AG04450 (cell line): ENCODE results near the gene GPR119. TPM values are rescaled to one million over a fixed set of nuclear protein-coding genes. Genes with fewer than 3 reads are reported as not detected.
"Not testable (repeated sequence)": the region's sequence is repeated elsewhere in the genome, so short reads cannot be mapped to it uniquely, and the experiment has no call there.

Experiments
- CTCF ChIA-PET: fragments of 300-600, 350-600 bp; formaldehyde crosslinking; extraction: SDS; loops from one replicate; lab custom pipeline; 2022; ENCODE audit warnings: antibody characterized with exemption, inconsistent platforms; lab: Charles Lee
- POLR2A ChIA-PET: fragments of 350-600 bp; formaldehyde crosslinking; extraction: SDS; loops from one replicate; lab custom pipeline; 2021; ENCODE audit warnings: antibody characterized with exemption, inconsistent platforms; lab: Yijun Ruan, JAX
- DNase-seq: peaks from one replicate; pipeline ENCODE4 v3.0.0-alpha.2; 2011; ENCODE audit warnings: low read depth, low spot score
- H3K27ac ChIP-seq: one replicate; pipeline ENCODE4 v1.5.1; 2012; ENCODE audit warnings: low read depth, low read length, control low read depth
- H3K27me3 ChIP-seq: one replicate; pipeline ENCODE4 v1.6.0; 2012; ENCODE audit warnings: low read length; ENCODE audit not compliant: control insufficient read depth, insufficient read depth
- H3K4me3 ChIP-seq: 2 replicates; pipeline ENCODE4 v1.5.1; 2011; ENCODE audit warnings: mild to moderate bottlenecking, low read depth, low read length, control low read depth
- H3K9me3 ChIP-seq: 2 replicates; pipeline ENCODE4 v1.5.1; 2012; ENCODE audit warnings: low read length; ENCODE audit not compliant: control insufficient read depth, insufficient read depth
- polyA plus RNA-seq: library from polyadenylated mRNA; depleted of rRNA; stranded (reverse); fragments of >200 nt; gene quantifications from 2 replicates; pipeline ENCODE4 v1.2.3, GENCODE V29; 2011
- TF ChIP-seq, protein P1 (sequence below): IDR thresholded peaks from 2 replicates; pipeline ENCODE4 v1.5.1; 2011; ENCODE audit warnings: low read depth, low read length, control low read depth, inconsistent platforms

Gene GPR119
- polyA plus RNA-seq, 1 experiment: not detected

- DNase-seq: no peak
- CTCF ChIA-PET: no interaction called here
- no peak overlapping the region for H3K4me3 ChIP-seq
- no peaks in the 10 kb centered on the region for H3K27me3 ChIP-seq
- POLR2A ChIA-PET: no interaction called here
- H3K9me3 ChIP-seq: no peaks in the 10 kb centered on the region
- TF ChIP-seq, protein P1, sequence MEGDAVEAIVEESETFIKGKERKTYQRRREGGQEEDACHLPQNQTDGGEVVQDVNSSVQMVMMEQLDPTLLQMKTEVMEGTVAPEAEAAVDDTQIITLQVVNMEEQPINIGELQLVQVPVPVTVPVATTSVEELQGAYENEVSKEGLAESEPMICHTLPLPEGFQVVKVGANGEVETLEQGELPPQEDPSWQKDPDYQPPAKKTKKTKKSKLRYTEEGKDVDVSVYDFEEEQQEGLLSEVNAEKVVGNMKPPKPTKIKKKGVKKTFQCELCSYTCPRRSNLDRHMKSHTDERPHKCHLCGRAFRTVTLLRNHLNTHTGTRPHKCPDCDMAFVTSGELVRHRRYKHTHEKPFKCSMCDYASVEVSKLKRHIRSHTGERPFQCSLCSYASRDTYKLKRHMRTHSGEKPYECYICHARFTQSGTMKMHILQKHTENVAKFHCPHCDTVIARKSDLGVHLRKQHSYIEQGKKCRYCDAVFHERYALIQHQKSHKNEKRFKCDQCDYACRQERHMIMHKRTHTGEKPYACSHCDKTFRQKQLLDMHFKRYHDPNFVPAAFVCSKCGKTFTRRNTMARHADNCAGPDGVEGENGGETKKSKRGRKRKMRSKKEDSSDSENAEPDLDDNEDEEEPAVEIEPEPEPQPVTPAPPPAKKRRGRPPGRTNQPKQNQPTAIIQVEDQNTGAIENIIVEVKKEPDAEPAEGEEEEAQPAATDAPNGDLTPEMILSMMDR: no peak
- no peak overlapping the region for H3K27ac ChIP-seq
These were observed 38.2 kb downstream of the GPR119 start for GRCh38 chrX:130347321-130347720.

- Histone ChIP-seq H3K27me3 (no peaks in the 10 kb centered on the region), H3K9me3 (no peaks in the 10 kb centered on the region), H3K4me3 (no peak overlapping the region), H3K27ac (no peak overlapping the region)
- DNase-seq: no peak
- ChIA-PET POLR2A (no interaction called here), CTCF (no interaction called here)
- TF ChIP-seq, protein P1: no peak
These were observed 42.1 kb downstream of the GPR119 start for GRCh38 chrX:130343411-130343810.

GRCh38 chrX:130340271-130340670, 45.2 kb downstream of the GPR119 start:
- Histone ChIP-seq H3K27me3 (no peaks in the 10 kb centered on the region), H3K27ac (no peak overlapping the region), H3K9me3 (no peaks in the 10 kb centered on the region), H3K4me3 (peak overlapping the region; percentile 81)
- TF ChIP-seq, protein P1: no peak
- POLR2A ChIA-PET: interaction anchor here (1.2 kb wide), 1 partner anchor 72 kb away, joined by 6 read pairs; the partner anchor contains the start of gene ZNF280C
- CTCF ChIA-PET: no interaction called here
- DNase-seq: no peak

GRCh38 chrX:130339408-130340222, 45.9 kb downstream of the GPR119 start, which contains the start of gene SLC25A14:
Gene SLC25A14 (plus strand): TSS chrX:130339919. CDS start chrX:130340279, 360 bp downstream.
- Histone ChIP-seq H3K27me3 (no peaks in the 10 kb centered on the region), H3K9me3 (no peaks in the 10 kb centered on the region), H3K27ac (no peak within 1 kb of the TSS), H3K4me3 (peak within 1 kb of the TSS; percentile 81)
- peak; percentile 20 for DNase-seq
- ChIA-PET POLR2A (interaction anchor here (1.2 kb wide), 1 partner anchor 71 kb away, joined by 6 read pairs; the partner anchor contains the start of gene ZNF280C), CTCF (no interaction called here)
- TF ChIP-seq, protein P1: no peak

DNA sequence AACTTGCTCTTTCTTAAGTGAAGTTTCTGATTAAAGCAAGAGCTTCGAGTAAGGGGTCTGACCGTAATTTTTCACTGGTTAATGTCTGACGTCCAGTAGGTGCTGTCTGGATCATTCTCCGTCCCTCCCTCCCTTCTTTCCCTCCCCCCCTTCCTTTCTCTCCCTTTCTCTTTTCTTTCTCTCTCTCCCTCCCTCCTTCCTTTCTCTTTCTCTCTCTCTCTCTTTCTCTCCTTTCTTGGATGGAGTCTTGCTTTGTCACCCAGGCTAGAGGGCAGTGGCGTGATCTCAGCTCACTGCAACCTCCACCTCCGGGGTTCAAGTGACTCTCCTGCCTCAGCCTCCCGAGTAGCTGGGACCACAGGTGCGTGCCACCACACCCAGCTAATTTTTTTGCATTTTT, 46.6 kb downstream of the GPR119 start:
- POLR2A ChIA-PET, H3K9me3 ChIP-seq, CTCF ChIA-PET, DNase-seq, H3K27me3 ChIP-seq, H3K27ac ChIP-seq: not testable (repeated sequence)
- H3K4me3 ChIP-seq: peak overlapping the region; percentile 81
